AG09309 (cell line): Measurements from ENCODE around the gene NOBOX.

Source experiments
- DNase-seq: peaks from one replicate; pipeline ENCODE4 v3.0.0-alpha.2; 2010; ENCODE audit warnings: low read depth
- H3K4me3 ChIP-seq: 2 replicates; pipeline ENCODE4 v1.5.1; 2011; ENCODE audit warnings: mild to moderate bottlenecking, low read depth, low read length, moderate library complexity; ENCODE audit not compliant: control insufficient read depth
- TF ChIP-seq, protein P1 (sequence below): IDR thresholded peaks from 2 replicates; pipeline ENCODE4 v1.5.1; 2011; ENCODE audit warnings: mild to moderate bottlenecking, low read depth, low read length, inconsistent platforms; ENCODE audit not compliant: insufficient read depth, control insufficient read depth; ENCODE audit errors: missing control alignments

NOBOX gene

GRCh38 chr7:144408121-144408520 lies 4.6 kb upstream of the NOBOX start:
- TF ChIP-seq, protein P1, sequence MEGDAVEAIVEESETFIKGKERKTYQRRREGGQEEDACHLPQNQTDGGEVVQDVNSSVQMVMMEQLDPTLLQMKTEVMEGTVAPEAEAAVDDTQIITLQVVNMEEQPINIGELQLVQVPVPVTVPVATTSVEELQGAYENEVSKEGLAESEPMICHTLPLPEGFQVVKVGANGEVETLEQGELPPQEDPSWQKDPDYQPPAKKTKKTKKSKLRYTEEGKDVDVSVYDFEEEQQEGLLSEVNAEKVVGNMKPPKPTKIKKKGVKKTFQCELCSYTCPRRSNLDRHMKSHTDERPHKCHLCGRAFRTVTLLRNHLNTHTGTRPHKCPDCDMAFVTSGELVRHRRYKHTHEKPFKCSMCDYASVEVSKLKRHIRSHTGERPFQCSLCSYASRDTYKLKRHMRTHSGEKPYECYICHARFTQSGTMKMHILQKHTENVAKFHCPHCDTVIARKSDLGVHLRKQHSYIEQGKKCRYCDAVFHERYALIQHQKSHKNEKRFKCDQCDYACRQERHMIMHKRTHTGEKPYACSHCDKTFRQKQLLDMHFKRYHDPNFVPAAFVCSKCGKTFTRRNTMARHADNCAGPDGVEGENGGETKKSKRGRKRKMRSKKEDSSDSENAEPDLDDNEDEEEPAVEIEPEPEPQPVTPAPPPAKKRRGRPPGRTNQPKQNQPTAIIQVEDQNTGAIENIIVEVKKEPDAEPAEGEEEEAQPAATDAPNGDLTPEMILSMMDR, result no peak
- no peak for DNase-seq
- H3K4me3 ChIP-seq, result no peak overlapping the region

- no peak overlapping the region for H3K4me3 ChIP-seq
- TF ChIP-seq, protein P1, result no peak
- no peak for DNase-seq
Measured at GRCh38 chr7:144407266-144407931, 3.9 kb upstream of the NOBOX start.

- DNase-seq, result no peak
- H3K4me3 ChIP-seq, result no peak overlapping the region
- TF ChIP-seq, protein P1, result no peak
Measured at GRCh38 chr7:144404946-144405345, 1.5 kb upstream of the NOBOX start.

- TF ChIP-seq, protein P1, result no peak
Measured at GRCh38 chr7:144403102-144403501, 391 bp downstream of the NOBOX start.

GRCh38 chr7:144401490-144401889 lies 2.0 kb downstream of the NOBOX start:
- TF ChIP-seq, protein P1, result no peak
- no peak overlapping the region for H3K4me3 ChIP-seq
- no peak for DNase-seq

More at GRCh38 chr7:144403102-144403501, 391 bp downstream of the NOBOX start:
- no peak for DNase-seq
- no peak overlapping the region for H3K4me3 ChIP-seq

DNA sequence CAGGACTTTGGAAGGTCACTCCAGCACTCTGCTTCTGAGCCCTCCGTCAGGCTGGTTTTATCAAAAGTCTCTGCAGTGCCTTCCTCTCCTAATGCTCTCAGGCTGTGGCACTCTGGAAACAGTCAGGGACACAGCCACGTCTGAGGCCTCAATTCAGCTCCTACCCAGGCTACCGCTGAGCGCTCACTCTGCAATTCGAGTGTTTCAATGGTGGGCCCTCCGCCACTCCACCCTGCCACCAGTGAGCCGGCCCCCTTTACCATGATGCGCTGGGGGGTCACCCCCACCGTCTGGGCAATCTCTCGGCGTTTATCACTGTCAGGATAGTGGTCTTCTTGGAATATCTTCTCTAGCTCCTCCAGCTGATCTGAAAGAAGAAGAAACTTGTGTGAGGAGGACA lies 3.5 kb downstream of the NOBOX start:
- DNase-seq, result no peak
- TF ChIP-seq, protein P1, result no peak
- H3K4me3 ChIP-seq, result no peak overlapping the region
